C4-2B (cell line): ENCODE measurements around the gene MAML3.

Experiments
- ZFX ChIP-seq: fragments of 450-650 bp; IDR thresholded peaks from 2 replicates; pipeline ENCODE4 v1.6.1; 2017
- TF ChIP-seq, protein P1 (sequence below): fragments of 450-650 bp; conservative IDR thresholded peaks from 2 replicates; pipeline ENCODE4 v1.5.1; 2017; ENCODE audit warnings: mild to moderate bottlenecking

DNA sequence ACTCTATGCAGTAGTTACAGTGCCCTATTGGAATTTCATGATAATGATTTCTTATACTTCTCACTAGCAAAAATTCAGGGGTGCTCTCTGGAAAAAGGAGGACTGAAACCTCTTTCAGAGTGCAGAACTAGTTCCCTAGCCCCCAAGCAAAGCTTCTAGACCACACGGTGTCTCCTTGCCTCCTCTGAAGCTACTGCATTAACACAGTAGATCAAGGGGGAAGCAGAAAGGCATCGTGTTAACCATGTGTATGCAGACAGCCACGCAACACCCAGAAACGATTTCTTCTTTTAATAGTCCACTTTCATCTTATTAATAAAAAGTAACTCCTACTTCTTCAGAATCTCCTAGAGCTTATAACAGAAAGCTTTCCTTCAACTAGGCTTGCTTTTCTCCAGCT, 44.7 kb downstream of the MAML3 start:
- TF ChIP-seq, protein P1, sequence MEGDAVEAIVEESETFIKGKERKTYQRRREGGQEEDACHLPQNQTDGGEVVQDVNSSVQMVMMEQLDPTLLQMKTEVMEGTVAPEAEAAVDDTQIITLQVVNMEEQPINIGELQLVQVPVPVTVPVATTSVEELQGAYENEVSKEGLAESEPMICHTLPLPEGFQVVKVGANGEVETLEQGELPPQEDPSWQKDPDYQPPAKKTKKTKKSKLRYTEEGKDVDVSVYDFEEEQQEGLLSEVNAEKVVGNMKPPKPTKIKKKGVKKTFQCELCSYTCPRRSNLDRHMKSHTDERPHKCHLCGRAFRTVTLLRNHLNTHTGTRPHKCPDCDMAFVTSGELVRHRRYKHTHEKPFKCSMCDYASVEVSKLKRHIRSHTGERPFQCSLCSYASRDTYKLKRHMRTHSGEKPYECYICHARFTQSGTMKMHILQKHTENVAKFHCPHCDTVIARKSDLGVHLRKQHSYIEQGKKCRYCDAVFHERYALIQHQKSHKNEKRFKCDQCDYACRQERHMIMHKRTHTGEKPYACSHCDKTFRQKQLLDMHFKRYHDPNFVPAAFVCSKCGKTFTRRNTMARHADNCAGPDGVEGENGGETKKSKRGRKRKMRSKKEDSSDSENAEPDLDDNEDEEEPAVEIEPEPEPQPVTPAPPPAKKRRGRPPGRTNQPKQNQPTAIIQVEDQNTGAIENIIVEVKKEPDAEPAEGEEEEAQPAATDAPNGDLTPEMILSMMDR = no peak
- no peak for TF ChIP-seq ZFX
